Measurements from ENCODE around the gene MCU.

GRCh38 chr10:72772031-72772430 is 80.1 kb downstream of the MCU start:
- no peak for TF ChIP-seq POLR2AphosphoS5 (IDR thresholded peaks at IDR 0.05)
- no peak for TF ChIP-seq CTCF (IDR thresholded peaks at IDR 0.05 in 8 of 11, conservative IDR thresholded peaks at IDR 0.05 in 3 of 11)
- TF ChIP-seq POLR2A (IDR thresholded peaks at IDR 0.05), result no peak

All from spleen (tissue), 7 donors.